GM13977 (cell line): ENCODE measurements around the gene GNB1L.
"Not testable (repeated sequence)": the region's sequence is repeated elsewhere in the genome, so short reads cannot be mapped to it uniquely, and the experiment has no call there.

Experiments used
- DNase-seq: peaks from one replicate; pipeline ENCODE4 v3.0.0; 2012; ENCODE audit warnings: low spot score
- CTCF ChIP-seq: IDR thresholded peaks from 2 replicates; pipeline ENCODE4 v1.5.1; 2012; ENCODE audit warnings: mild to moderate bottlenecking, control low read depth; ENCODE audit not compliant: insufficient read depth; ENCODE audit errors: extremely low read depth, missing control alignments
- in situ Hi-C: fragments of 300-500 bp; cut with MboI; formaldehyde crosslinking; loops from one replicate; pipeline ENCODE4 v1.12.0; 2022; ENCODE audit warnings: low sequenced_read_pairs, low pct_unique_long_range_greater_than_20kb, mixed read lengths, inconsistent platforms; ENCODE audit not compliant: unreplicated experiment

Gene GNB1L

GRCh38 chr22:19834599-19834998 lies 20.1 kb downstream of the GNB1L start:
- no peak for TF ChIP-seq CTCF
- no peak for DNase-seq
- in situ Hi-C loops, result no loop called here

GRCh38 chr22:19833327-19833726 lies 21.3 kb downstream of the GNB1L start:
- in situ Hi-C loops, result not testable (repeated sequence)

GRCh38 chr22:19832476-19833108 lies 22.1 kb downstream of the GNB1L start:
- no peak for DNase-seq
- no peak for TF ChIP-seq CTCF
- in situ Hi-C loops, result no loop called here

More at GRCh38 chr22:19833327-19833726, 21.3 kb downstream of the GNB1L start:
- not testable (repeated sequence) for DNase-seq

GRCh38 chr22:19831979-19832378 lies 22.7 kb downstream of the GNB1L start:
- in situ Hi-C loops, DNase-seq: not testable (repeated sequence)

- TF ChIP-seq CTCF, result no peak
- in situ Hi-C loops, result no loop called here
- DNase-seq, result no peak
These were observed 23.7 kb downstream of the GNB1L start for GRCh38 chr22:19831016-19831415.

GRCh38 chr22:19828035-19828401 lies 26.7 kb downstream of the GNB1L start:
- in situ Hi-C loops, result no loop called here
- no peak for DNase-seq
- no peak for TF ChIP-seq CTCF

- DNase-seq, result no peak
- TF ChIP-seq CTCF, result no peak
- in situ Hi-C loops, result no loop called here
These were observed 27.2 kb downstream of the GNB1L start for GRCh38 chr22:19827341-19828034.
